Uterus (tissue), 4 donors: ENCODE results near the gene KIF18B. TPM values are rescaled to one million over a fixed set of nuclear protein-coding genes. Genes with fewer than 3 reads are reported as not detected.

Experiments used
- DNase-seq, 2 donors: peaks; one replicate each; pipeline ENCODE4 v3.0.0-alpha.2; 2019 to 2020
- H3K27ac ChIP-seq, 2 donors: fragments of 200-600 bp; sonication (generic); 1 replicate in 1 of 2; 2 replicates in 1 of 2; pipeline ENCODE4 v1.5.1; 2016 to 2018
- H3K27me3 ChIP-seq, 2 donors: fragments of 200-600 bp; sonication (generic); one replicate each; pipeline ENCODE4 v1.5.1; 2018 to 2019; ENCODE audit warnings: control low read depth in 1 of 2
- H3K36me3 ChIP-seq, 2 donors: fragments of 200-600 bp; sonication (generic); one replicate each; pipeline ENCODE4 v1.5.1; 2019; ENCODE audit warnings: control low read depth in 1 of 2
- H3K4me1 ChIP-seq, 2 donors: fragments of 200-600 bp; sonication (generic); one replicate each; pipeline ENCODE4 v1.5.1; 2018 to 2019; ENCODE audit warnings: control low read depth in 1 of 2
- H3K4me3 ChIP-seq, 2 donors: fragments of 200-600 bp; sonication (generic); 1 replicate in 1 of 2; 2 replicates in 1 of 2; pipeline ENCODE4 v1.5.1; 2018 to 2019; ENCODE audit warnings: mild to moderate bottlenecking in 1 of 2
- H3K9me3 ChIP-seq, 2 donors: fragments of 200-600 bp; sonication (generic); one replicate each; pipeline ENCODE4 v1.5.1; 2019; ENCODE audit warnings: control low read depth in 1 of 2
- POLR2A ChIP-seq, 2 donors: fragments of 450-650 bp; IDR thresholded peaks; one replicate each; pipeline ENCODE4 v1.6.1; 2016; ENCODE audit warnings: antibody characterized with exemption in 2 of 2, mild to moderate bottlenecking in 1 of 2, moderate library complexity in 1 of 2
- intact Hi-C: fragments of 100-400 bp; cut with DNase I; formaldehyde crosslinking; loops from one replicate; pipeline ENCODE4 v1.15.1; 2023; ENCODE audit warnings: low total_unique reads
- total RNA-seq, 4 donors: library from RNA; depleted of rRNA in 3 of 4; stranded (reverse); fragments of >200 nt in 3 of 4; gene quantifications; one replicate each; pipeline versions ENCODE4 v1.1.0 to v1.2.4, GENCODE V29; 2014 to 2023
- TF ChIP-seq, protein P1 (sequence below), 4 experiments: fragments of 200-600 bp in 2 of 4; fragments of 450-650 bp in 2 of 4; sonication (generic) in 2 of 4; IDR thresholded peaks; one replicate each; pipeline ENCODE4 v1.5.1; 2016 to 2019; ENCODE audit warnings: antibody characterized with exemption in 4 of 4, mild to moderate bottlenecking in 2 of 4, moderate library complexity in 1 of 4
- donor health status: DM: yes; HTN: yes; CAD: no.

The KIF18B gene
- total RNA-seq, 4 donors from 2014 or later, result 4.4 TPM; not detected in 3

DNA sequence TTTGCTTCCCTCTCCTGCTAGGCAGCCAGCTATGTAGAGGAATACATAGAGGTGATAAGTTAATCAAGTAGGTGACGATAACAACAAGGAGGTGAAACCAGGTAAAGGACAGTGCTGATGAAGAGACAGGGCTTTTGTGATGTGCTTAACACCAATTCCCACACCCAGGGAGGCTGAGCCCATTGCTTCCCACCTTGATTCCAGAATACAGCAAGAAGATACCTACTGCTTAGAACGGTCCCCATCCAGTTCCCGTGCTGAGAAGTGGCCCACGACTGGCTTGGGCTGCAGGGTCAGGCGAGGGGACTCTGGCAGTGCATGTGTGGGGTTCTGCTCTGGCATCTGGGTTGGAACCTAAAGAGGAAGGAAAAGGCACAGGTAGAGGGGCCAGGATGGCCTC, 16.2 kb downstream of the KIF18B start:
- no peak for DNase-seq
- H3K4me1 ChIP-seq, result no peaks in the 10 kb centered on the region
- H3K27ac ChIP-seq, result no peak overlapping the region
- no peak overlapping the region for H3K4me3 ChIP-seq
- intact Hi-C loops, result no loop called here
- no peaks in the 10 kb centered on the region for H3K9me3 ChIP-seq
- H3K36me3 ChIP-seq, result no peaks in the 10 kb centered on the region
- H3K27me3 ChIP-seq, result no peaks in the 10 kb centered on the region
- TF ChIP-seq, protein P1, sequence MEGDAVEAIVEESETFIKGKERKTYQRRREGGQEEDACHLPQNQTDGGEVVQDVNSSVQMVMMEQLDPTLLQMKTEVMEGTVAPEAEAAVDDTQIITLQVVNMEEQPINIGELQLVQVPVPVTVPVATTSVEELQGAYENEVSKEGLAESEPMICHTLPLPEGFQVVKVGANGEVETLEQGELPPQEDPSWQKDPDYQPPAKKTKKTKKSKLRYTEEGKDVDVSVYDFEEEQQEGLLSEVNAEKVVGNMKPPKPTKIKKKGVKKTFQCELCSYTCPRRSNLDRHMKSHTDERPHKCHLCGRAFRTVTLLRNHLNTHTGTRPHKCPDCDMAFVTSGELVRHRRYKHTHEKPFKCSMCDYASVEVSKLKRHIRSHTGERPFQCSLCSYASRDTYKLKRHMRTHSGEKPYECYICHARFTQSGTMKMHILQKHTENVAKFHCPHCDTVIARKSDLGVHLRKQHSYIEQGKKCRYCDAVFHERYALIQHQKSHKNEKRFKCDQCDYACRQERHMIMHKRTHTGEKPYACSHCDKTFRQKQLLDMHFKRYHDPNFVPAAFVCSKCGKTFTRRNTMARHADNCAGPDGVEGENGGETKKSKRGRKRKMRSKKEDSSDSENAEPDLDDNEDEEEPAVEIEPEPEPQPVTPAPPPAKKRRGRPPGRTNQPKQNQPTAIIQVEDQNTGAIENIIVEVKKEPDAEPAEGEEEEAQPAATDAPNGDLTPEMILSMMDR (IDR thresholded peaks at IDR 0.05), result no peak
- TF ChIP-seq POLR2A (IDR thresholded peaks at IDR 0.05), result no peak

DNA sequence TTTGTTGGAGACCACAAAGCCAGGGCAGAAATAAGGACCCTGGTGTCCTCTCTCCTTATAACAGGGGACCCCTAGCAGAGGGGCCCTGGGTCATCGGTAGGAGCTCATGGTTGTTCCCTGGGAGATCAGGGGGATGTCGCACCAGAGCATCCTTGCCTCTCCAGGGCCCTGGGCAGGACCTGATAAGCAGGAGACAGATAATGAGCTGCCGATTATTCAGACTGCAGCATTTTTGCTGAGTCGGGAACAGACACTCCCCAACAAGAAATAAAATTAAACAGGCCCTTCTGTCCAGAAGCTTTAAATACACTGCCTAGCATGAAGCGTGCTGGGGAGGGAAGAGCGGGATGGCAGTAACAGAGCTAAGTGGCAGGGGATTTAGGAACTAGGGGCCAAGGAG, 16.9 kb downstream of the KIF18B start:
- DNase-seq, result no peak
- intact Hi-C loops, result no loop called here

DNA sequence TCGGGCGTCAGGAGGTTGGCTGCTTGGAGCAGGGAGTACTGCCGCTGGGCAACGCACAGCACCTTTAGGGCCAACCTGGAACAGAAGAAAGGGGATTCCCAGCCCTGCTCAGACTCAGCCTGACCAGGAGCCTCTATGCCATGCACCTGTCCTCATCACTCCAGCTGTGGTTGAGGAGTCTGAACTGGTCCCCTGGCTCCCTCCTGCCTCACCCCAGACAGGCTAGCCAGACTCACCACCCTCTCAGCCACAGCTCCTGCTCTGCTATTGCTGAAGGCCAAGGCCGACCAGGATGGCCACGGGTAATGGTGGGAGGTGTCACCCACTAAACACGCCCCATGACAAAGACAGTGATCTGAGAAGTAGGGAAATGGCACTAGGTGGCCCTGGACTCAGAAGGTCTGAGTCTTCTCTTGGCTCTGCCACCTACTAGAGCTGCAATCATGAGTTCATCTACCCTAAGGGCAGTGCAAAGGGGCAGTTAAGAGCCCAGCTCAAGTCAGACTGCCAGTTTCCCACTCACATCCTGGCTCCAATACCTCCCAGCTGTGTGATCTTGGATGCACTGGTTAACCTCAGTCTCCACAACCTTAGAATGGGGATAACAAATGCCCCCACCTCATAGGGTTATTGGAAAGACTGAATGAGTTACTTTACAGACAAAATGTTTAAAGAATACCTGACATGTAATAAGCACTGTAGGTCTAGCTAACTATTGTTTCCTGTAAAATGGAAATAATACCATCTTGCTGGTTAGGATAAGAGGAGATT, 18.4 kb downstream of the KIF18B start:
- no peak overlapping the region for H3K4me3 ChIP-seq
- DNase-seq, result no peak
- intact Hi-C loops, result no loop called here
- no peaks in the 10 kb centered on the region for H3K4me1 ChIP-seq
- no peaks in the 10 kb centered on the region for H3K36me3 ChIP-seq
- no peak for TF ChIP-seq POLR2A (IDR thresholded peaks at IDR 0.05)
- TF ChIP-seq, protein P1 (IDR thresholded peaks at IDR 0.05), result no peak
- no peak overlapping the region for H3K27ac ChIP-seq
- no peaks in the 10 kb centered on the region for H3K27me3 ChIP-seq
- no peaks in the 10 kb centered on the region for H3K9me3 ChIP-seq

More for the DNA sequence above, 16.9 kb downstream of the KIF18B start:
- Histone ChIP-seq H3K27me3 (no peaks in the 10 kb centered on the region), H3K4me1 (no peaks in the 10 kb centered on the region), H3K36me3 (no peaks in the 10 kb centered on the region), H3K4me3 (no peak overlapping the region), H3K27ac (no peak overlapping the region), H3K9me3 (no peaks in the 10 kb centered on the region)
- TF ChIP-seq, protein P1 (IDR thresholded peaks at IDR 0.05), result no peak
- TF ChIP-seq POLR2A (IDR thresholded peaks at IDR 0.05), result no peak

DNA sequence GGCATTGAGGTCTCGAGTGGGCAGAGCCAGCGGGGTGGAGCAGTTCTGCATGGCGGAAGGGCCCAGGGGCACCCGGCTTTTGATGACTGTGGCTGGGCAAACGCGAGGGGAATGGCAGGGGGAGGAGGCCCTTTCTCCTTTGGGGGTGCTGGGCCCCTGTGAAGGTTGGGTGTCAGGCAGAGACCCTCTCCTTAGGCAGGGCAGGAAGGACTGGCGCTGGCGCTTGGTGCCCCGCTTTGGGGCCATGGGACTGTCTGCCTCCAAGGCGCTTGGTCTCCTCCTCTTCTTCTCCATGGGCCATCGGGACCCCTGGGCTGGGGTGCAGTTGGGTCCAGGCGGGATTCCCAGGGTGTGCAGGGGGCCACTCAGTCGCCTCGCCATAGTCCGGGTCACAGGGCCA, 19.4 kb downstream of the KIF18B start:
- TF ChIP-seq POLR2A (IDR thresholded peaks at IDR 0.05), result no peak
- TF ChIP-seq, protein P1 (IDR thresholded peaks at IDR 0.05), result no peak
- intact Hi-C loops, result no loop called here
- Histone ChIP-seq H3K27me3 (no peaks in the 10 kb centered on the region), H3K4me3 (no peak overlapping the region), H3K9me3 (no peaks in the 10 kb centered on the region), H3K4me1 (no peaks in the 10 kb centered on the region), H3K27ac (no peak overlapping the region), H3K36me3 (no peaks in the 10 kb centered on the region)
- DNase-seq, result no peak

DNA sequence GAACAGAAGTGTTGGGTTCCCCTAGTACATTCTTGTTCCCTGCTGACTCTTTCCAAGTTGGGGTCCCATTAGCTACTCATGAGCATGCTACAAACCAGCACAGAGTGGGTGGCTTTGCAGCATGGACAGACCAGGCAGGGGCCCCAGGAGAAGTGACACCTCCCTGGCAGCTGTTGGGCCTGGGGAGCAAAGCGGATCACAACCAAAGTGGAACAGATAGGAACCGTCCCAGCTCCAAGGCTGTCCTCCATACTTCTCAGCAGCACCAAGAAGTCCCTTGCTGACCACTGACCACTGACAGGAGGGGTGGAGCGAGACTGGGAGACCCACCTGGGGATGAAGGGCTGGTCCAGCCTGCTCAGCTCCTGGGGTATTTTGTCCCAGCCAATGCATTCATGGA, 19.9 kb downstream of the KIF18B start:
- Histone ChIP-seq H3K36me3 (no peaks in the 10 kb centered on the region), H3K27ac (no peak overlapping the region), H3K4me3 (no peak overlapping the region), H3K9me3 (no peaks in the 10 kb centered on the region), H3K27me3 (no peaks in the 10 kb centered on the region), H3K4me1 (no peaks in the 10 kb centered on the region)
- no peak for DNase-seq
- intact Hi-C loops, result no loop called here
- TF ChIP-seq, protein P1 (IDR thresholded peaks at IDR 0.05), result no peak
- no peak for TF ChIP-seq POLR2A (IDR thresholded peaks at IDR 0.05)
